ENCODE measurements around the gene SLC12A7.

The SLC12A7 gene

GRCh38 chr5:1103505-1104326, 8.1 kb downstream of the SLC12A7 start:
- H3K27ac Mint-ChIP-seq = no peak overlapping the region
- peaks cover 86% of the 10 kb centered on the region for H3K4me1 Mint-ChIP-seq
- TF ChIP-seq CTCF (IDR thresholded peaks at IDR 0.05) = no peak
- H3K36me3 Mint-ChIP-seq (ENCODE audit: low read depth) = no peaks in the 10 kb centered on the region
- no peak for DNase-seq
- no peaks in the 10 kb centered on the region for H3K27me3 Mint-ChIP-seq (ENCODE audit: low read depth, poor library complexity)
- no peaks in the 10 kb centered on the region for H3K9me3 Mint-ChIP-seq
- H3K4me3 Mint-ChIP-seq = peak overlapping the region; percentile 37

GRCh38 chr5:1103093-1103492, 8.8 kb downstream of the SLC12A7 start:
- Mint-ChIP-seq H3K36me3 (ENCODE audit: low read depth) (no peaks in the 10 kb centered on the region), H3K4me1 (peaks cover 82% of the 10 kb centered on the region), H3K4me3 (peak overlapping the region; percentile 37), H3K27me3 (ENCODE audit: low read depth, poor library complexity) (no peaks in the 10 kb centered on the region), H3K27ac (peak overlapping the region; percentile 93), H3K9me3 (no peaks in the 10 kb centered on the region)
- no peak for DNase-seq
- TF ChIP-seq CTCF (IDR thresholded peaks at IDR 0.05) = no peak

DNA sequence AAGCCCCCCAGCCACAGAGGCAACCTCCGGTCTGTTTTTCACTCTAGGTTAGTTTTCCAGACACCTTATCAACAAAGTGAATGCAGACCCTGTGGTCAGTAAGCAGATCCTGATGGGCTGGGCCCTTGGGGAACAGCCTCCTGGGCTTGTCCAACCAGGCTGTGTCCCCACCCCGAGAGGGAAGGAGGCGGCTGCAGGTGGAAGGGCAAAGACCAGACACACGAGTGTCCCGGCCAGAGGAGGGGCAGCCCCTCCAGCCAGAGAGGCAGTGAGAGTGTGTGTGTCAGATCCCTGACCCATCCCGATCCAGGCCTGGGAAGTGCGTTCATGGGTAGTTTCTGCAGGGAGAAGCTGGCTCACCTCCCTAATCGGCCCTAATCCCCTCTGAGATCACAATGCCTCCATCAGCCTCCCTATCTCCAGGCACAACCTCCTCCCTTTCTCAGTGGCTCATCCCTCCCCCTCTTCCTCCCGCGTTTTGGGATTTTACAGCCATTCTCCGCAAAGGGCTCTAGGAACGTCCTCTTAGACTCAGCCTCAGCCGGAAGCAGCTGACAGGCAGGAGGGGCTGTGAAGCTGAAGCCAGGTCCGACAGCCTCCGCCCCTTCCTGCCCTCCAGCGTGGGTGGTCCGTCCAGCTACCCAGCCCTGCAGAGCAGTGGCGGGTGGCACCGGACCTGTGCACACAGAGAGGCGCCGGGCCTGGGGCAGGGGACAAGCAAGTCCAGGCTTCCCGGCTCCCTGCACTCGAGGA, 9.7 kb downstream of the SLC12A7 start:
- Mint-ChIP-seq H3K27me3 (ENCODE audit: low read depth, poor library complexity) (no peaks in the 10 kb centered on the region), H3K36me3 (ENCODE audit: low read depth) (no peaks in the 10 kb centered on the region), H3K4me3 (peak overlapping the region; percentile 70), H3K9me3 (no peaks in the 10 kb centered on the region), H3K27ac (peak overlapping the region; percentile 89), H3K4me1 (peaks cover 80% of the 10 kb centered on the region)
- TF ChIP-seq CTCF (IDR thresholded peaks at IDR 0.05) = no peak
- peak; percentile 76 for DNase-seq

DNA sequence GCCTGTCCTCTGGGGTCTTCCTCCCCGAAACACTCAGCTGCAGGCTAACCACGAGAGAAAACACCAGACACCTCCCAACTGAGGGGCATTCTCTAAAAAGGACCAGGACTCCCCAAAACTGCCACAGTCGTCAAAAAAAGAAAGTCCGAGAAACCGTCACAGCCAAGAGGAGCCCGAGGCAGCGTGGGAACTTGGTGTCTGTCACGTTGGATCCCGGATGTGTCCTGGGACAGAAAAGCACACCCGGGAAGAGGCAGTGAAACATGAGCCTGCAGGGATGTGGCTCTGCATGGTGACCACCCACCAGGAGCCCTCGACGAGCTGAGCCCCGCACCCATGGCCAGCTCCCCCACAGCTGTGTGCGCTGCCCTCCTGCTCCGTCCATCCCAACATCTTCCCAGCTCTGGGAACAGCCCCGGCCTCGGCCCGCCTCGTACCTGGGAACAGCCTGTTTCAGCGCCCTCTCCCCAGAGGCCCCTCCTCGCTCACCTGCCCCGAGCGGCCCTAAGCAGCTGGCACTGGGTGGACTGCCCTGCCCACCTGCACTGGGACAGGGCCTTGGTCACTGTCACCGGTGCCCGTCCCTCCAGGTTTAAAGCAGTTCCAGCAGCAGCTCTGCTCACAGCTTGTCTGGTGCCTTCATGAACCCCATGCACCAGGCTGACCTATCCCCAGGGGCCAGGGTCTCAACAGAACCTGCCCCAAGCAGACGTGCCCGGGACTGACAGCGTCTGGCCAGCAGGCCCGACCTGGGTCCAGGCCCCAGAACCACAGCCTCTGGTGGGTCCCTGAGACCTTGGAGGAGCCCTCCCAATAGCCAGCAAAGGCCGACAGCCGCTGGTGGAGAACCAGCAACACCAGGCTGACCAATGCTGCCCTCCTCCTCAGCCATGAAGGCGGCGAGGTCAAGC, 10.9 kb downstream of the SLC12A7 start:
- DNase-seq = peak; percentile 65
- TF ChIP-seq CTCF (IDR thresholded peaks at IDR 0.05) = no peak
- Mint-ChIP-seq H3K4me1 (peaks cover 80% of the 10 kb centered on the region), H3K9me3 (no peaks in the 10 kb centered on the region), H3K27ac (peak overlapping the region; percentile 19), H3K27me3 (ENCODE audit: low read depth, poor library complexity) (no peaks in the 10 kb centered on the region), H3K36me3 (ENCODE audit: low read depth) (peaks cover 4% of the 10 kb centered on the region), H3K4me3 (peak overlapping the region; percentile 30)

DNA sequence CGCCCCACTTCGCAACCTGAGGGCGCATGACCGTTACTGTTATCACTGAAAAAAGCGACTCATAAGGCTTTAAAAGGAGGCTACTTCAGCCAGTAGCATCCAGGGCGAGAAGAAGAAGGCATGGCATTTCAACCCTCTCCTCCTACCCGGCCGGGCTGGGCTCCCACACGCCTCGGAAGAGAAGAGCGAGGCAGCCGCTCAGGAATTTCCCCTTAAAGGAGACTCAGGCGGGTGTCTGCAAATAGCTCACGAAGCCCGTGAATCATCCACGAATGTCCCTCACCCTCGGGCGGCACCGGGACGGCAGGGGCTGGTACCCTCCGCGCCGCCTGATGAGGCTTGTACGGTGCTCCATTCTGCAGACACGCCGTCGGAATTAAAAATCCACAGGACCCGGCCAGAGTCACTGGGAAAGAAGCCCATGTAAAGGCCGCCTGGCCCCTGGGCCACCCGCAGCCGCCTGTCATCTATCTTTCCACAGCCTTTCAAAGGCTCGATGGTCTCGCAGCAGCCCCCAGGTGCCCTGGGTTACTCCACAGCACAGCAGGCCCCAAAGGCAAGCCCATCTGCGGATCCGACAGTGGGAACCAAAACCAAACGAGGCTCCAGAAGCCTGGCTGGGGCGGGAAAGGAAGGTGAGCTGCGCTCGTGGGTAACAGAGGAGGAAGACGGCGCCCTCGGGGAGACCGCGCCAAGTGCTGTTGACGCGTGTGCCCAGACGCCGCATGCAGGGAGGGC, 11.8 kb downstream of the SLC12A7 start:
- H3K4me1 Mint-ChIP-seq = peaks cover 82% of the 10 kb centered on the region
- TF ChIP-seq CTCF (IDR thresholded peaks at IDR 0.05) = no peak
- H3K27me3 Mint-ChIP-seq (ENCODE audit: low read depth, poor library complexity) = no peaks in the 10 kb centered on the region
- peak overlapping the region; percentile 44 for H3K4me3 Mint-ChIP-seq
- H3K9me3 Mint-ChIP-seq = no peaks in the 10 kb centered on the region
- peak overlapping the region; percentile 19 for H3K27ac Mint-ChIP-seq
- no peak for DNase-seq
- H3K36me3 Mint-ChIP-seq (ENCODE audit: low read depth) = peaks cover 6% of the 10 kb centered on the region
